GM15510 (cell line): ENCODE measurements around the gene CLCN5.

Experiments
- POLR2A ChIP-seq: IDR thresholded peaks from 3 replicates; pipeline ENCODE4 v1.6.1; 2011; ENCODE audit warnings: borderline replicate concordance; ENCODE audit not compliant: insufficient read length; ENCODE audit errors: extremely low read depth

Gene CLCN5

DNA sequence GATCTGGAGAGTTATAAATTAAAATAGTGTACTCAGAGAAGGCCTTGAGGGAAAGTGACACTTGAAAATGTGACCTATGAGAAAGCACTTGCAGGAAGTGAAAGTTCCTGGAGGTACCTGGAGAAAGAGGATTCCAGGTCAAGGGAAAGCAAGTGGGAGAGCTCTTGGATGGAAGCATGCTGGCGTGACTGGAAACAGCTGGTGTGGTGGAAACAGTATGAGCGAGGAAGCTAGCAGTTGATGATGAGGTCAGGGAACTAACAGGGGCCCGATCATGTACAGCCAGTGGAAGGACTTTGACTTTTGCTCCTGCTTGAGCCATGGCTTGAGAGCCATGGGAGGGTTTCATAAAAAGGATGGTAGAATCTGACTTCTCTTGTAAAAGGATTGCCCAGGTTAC lies 9.5 kb upstream of the CLCN5 start:
- no peak for TF ChIP-seq POLR2A

DNA sequence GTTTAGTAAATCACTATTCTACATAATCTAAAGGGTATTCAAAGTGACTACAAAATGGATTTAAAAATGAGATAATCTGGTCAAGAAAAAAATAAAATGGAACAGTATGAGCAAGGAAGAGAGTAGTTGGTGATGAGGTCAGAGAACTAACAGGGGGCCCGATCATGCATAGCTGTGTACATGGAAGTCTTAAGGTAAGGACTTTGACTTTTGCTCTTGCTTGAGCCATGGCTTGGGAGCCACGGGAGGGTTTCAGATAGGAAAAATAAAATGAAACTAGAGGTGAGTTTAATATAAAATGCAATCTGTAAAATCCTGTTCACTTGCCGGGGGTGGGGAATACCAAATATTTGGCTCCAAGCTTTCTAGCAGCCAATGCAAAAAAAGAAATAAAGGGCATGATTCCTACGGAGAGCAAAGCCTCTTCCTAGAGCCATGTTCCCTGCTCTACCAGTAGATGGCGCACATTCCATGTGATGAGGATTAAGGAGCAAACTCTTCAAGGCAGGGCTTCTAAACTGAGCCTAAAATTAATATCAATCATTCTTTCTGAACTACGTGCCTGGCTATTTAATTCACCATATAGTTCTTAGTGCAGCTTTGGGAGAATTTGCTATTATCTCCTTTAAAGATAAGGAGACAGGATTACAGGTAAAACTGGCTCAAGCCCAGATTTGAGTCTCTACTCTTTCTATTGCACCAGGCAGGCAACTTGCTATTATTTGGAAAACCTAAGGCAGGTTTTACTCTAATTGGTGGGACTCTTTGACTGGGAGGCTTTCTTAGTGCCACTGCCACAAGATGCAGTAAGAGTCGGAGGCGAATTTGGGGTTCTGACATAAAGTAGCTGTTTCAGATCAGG lies 6.8 kb upstream of the CLCN5 start:
- no peak for TF ChIP-seq POLR2A

DNA sequence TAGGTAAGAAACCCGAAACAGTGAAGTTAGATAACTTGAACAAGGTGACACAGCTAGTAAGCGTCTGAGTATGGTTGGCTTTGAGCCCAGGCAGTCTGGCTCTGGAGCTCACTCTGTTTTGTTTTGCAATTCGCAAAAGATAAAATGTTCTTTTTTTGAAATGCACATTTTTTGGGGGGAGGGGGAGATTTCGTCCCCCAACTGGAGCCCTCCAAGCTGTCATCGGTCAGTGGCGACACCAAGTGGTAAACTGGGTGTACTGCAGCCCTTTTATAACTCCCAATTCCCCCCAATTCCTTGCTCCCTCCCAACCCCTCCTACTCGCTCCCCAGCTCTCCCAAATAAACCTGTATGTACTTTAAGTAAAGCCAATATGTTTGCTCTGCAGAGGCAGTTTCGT lies 2.8 kb upstream of the CLCN5 start:
- TF ChIP-seq POLR2A: no peak

GRCh38 chrX:49921109-49921508 lies 1.3 kb upstream of the CLCN5 start:
- TF ChIP-seq POLR2A: no peak

DNA sequence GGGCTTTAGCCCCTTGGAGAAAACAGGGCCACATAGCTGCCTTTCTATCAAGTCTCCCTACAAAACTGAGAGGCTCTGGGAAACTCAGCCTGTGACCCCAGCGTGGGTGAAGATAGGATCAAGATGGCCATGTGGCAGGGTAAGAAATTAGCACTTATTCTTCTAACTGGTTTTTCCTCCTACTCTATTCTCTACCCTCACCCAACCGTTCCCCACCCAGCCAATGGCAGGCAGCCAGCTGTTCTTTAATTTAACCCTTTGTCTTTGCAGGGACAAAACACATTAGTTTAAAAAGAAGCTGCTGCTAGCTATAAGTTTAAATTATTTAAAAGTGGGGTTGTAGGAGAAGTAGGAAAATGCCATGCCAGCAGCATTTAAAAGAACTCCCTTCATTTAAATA lies 2.8 kb downstream of the CLCN5 start:
- TF ChIP-seq POLR2A: no peak

GRCh38 chrX:49930039-49930438 lies 7.6 kb downstream of the CLCN5 start:
- TF ChIP-seq POLR2A: no peak

DNA sequence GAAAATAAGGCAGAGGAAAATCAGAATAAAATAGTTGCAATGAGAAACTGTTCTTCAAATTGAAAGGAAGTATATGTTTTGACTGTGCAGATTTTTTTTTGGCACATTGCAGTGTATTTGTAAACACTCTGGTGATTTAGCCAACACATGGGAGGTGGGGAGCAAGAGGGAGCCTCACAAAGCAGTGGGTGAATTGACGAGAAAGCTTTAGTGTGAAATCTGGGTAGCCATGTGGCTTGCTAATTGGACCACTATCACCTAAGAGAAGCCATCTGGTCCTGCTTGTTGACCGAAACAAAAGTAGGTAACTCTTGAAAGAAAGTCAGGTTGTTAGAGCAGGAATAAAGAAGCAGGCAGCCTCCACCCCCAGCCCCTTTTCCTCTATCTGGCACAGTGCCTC lies 10.4 kb downstream of the CLCN5 start:
- TF ChIP-seq POLR2A: no peak

- no peak for TF ChIP-seq POLR2A
Observed at GRCh38 chrX:49934148-49934547, 11.8 kb downstream of the CLCN5 start.

GRCh38 chrX:49934729-49935128 lies 12.3 kb downstream of the CLCN5 start:
- no peak for TF ChIP-seq POLR2A

- TF ChIP-seq POLR2A: no peak
Observed at GRCh38 chrX:49947781-49948180, 25.4 kb downstream of the CLCN5 start.

DNA sequence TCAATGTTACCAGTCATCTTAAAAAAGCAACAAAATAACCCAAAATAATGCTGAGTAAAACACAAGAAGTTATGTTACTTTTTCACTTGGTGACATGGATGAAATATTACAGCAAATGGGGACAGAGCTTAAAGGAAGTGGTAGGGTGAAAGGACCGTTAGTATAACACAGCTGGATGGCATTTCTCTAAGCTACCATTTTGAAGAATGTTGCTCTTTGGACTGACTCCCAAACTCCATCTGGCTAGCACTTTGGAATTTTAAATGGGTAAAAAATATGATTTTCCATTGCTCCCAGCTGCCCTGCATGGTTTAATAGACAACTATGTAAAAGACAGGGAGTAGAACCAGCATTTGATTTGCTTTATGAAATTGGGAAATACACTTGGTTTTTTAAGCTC lies 27.6 kb downstream of the CLCN5 start:
- TF ChIP-seq POLR2A: no peak

- TF ChIP-seq POLR2A: no peak
Observed at GRCh38 chrX:49951524-49952193, 29.3 kb downstream of the CLCN5 start.

DNA sequence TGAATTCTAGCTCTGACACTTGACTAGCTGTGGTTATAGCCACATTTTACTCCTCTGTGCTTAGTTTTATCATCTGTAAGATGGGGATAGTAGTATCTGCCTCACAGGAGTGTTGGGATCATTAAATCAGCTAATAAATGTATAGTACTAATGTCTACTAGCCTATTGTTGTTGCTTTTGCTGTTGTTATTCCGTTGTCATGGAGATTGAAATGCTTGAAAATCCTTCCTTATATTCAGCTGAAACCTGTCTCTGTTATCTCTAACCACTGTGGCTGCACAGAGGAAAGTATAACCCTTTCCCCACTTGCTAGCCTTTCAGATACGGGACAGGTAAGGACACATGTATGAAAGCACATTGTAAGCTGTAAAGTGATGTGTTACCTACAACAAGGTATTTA lies 33.9 kb downstream of the CLCN5 start:
- no peak for TF ChIP-seq POLR2A

- TF ChIP-seq POLR2A: no peak
Observed at GRCh38 chrX:49958727-49959485, 36.5 kb downstream of the CLCN5 start.

GRCh38 chrX:49959602-49960001 lies 37.2 kb downstream of the CLCN5 start:
- TF ChIP-seq POLR2A: no peak

DNA sequence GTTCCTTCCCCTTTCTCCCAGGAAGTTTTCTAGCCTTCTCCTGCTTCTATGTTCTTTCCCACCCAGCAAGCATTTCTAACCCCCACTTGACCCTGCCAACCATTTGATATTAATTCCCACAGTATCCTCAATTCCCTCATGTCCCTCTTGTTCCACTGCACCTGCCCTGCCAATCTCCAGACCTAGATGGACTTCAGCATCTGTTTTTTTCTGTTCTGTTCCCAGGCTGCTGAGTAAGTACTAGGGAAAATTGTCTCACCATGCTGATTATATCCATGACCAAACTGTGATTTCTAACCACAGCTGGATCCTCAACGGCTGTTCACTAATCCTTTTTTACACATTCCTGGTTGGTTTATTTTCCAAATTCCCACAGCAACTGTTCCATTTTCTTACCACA lies 37.7 kb downstream of the CLCN5 start:
- TF ChIP-seq POLR2A: no peak

- TF ChIP-seq POLR2A: no peak
Observed at GRCh38 chrX:49970674-49971073, 48.3 kb downstream of the CLCN5 start.
